Liver (tissue), 3 donors: ENCODE results near the gene HES4.

ENCODE experiments used
- CTCF ChIP-seq: fragments of 150-350 bp; IDR thresholded peaks from 2 replicates; pipeline ENCODE4 v1.5.1; 2017; ENCODE audit warnings: improper control_type of control experiment, low read depth, low read length; ENCODE audit not compliant: missing input control
- MAX ChIP-seq: IDR thresholded peaks from 2 replicates; pipeline ENCODE4 v1.6.1; 2016; ENCODE audit warnings: antibody characterized with exemption
- SP1 ChIP-seq: IDR thresholded peaks from 2 replicates; pipeline ENCODE4 v1.6.1; 2018; ENCODE audit warnings: antibody characterized with exemption, mild to moderate bottlenecking
- TAF1 ChIP-seq: conservative IDR thresholded peaks from 2 replicates; pipeline ENCODE4 v1.6.1; 2016; ENCODE audit warnings: antibody characterized with exemption, mild to moderate bottlenecking
- donor health status: healthy.
- donor health status: healthy.

DNA sequence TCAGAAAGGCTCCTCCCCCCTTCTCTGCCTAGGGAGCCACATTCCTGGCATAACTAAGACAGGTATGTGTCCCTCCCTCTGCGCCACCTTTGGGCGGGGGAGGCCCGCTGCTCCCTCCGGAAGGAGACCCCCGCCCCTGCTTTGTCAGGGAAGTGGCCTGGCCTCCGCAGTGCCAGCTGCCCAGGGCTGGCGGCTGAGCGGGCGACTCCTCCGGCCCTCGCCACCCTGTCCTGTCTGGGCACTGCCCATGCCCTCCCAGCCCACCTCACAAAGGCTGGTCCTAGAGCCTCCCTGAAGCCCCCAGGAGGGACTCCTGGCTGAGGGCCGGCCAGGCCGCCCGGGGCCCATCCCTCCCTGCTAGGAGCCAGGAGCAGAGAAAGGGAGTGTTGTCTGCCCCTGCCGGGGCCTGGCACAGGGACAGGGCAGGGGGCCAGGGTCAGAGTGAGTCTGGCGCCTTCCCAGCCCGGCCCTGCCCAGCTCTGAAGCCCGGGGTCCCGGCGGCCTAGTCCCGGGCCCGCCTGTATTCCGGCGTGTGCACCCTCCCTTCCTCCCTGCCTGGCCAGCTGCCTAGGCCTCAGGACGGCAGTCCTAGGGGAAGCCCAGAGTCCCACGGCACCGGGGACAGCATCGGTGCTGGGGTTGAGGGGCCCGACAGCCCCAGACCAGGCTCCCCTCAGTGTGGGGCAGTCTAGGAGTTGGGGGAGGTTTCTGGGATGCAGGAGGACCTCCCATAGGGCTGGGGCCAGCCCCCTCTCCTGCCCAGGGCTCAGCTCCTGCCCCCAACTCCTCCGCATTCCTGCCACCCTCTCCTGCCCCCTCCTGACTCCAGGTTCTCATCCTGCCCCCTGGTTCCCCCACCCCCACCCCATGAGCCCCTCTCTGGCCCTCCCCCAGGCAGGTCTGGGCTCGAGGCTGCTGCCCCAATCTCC is 25.1 kb upstream of the HES4 start:
- no peak for TF ChIP-seq TAF1
- TF ChIP-seq SP1 = no peak
- TF ChIP-seq CTCF = no peak
- no peak for TF ChIP-seq MAX
